Upper lobe of left lung (tissue), 6 donors: ENCODE data around the gene TBCD. TPM values are rescaled to one million over a fixed set of nuclear protein-coding genes. Genes with fewer than 3 reads are reported as not detected.
"Not testable (repeated sequence)": the region's sequence is repeated elsewhere in the genome, so short reads cannot be mapped to it uniquely, and the experiment has no call there.

Experiments used
- ATAC-seq, 2 donors: fragments of 200-7000 bp; cut with Tn5 transposase; one replicate each; pipeline ENCODE4 v1.9.1; 2022; ENCODE audit warnings: mild to moderate bottlenecking in 2 of 2, moderate library complexity in 2 of 2; ENCODE audit not compliant: low FRiP score in 2 of 2
- DNase-seq, 2 donors: peaks; one replicate each; pipeline ENCODE4 v3.0.0-alpha.2; 2019 to 2020
- H3K27ac ChIP-seq, 4 donors: fragments of 200-600 bp; sonication (generic); one replicate each; pipeline ENCODE4 v1.5.1; 2016 to 2019
- H3K27me3 ChIP-seq, 4 donors: fragments of 200-600 bp; sonication (generic); one replicate each; pipeline ENCODE4 v1.5.1; 2017 to 2019
- H3K36me3 ChIP-seq, 4 donors: fragments of 200-600 bp; sonication (generic); one replicate each; pipeline ENCODE4 v1.5.1; 2016 to 2019
- H3K4me1 ChIP-seq, 4 donors: fragments of 200-600 bp; sonication (generic); one replicate each; pipeline ENCODE4 v1.5.1; 2018 to 2019
- H3K4me3 ChIP-seq, 4 donors: fragments of 200-600 bp; sonication (generic); one replicate each; pipeline ENCODE4 v1.5.1; 2017 to 2019; ENCODE audit warnings: mild to moderate bottlenecking in 2 of 4, moderate library complexity in 1 of 4
- H3K9me3 ChIP-seq, 4 donors: fragments of 200-600 bp; sonication (generic); one replicate each; pipeline ENCODE4 v1.5.1; 2018 to 2019
- CTCF ChIP-seq, 6 experiments: fragments of 450-650 bp in 4 of 6; fragments of 200-600 bp in 2 of 6; sonication (generic) in 2 of 6; IDR thresholded peaks; one replicate each; pipeline ENCODE4 v1.5.1; 2016 to 2019; ENCODE audit warnings: antibody characterized with exemption in 6 of 6
- EP300 ChIP-seq, 4 donors: sonication (generic); formaldehyde crosslinking; IDR thresholded peaks; one replicate each; pipeline ENCODE4 v1.5.1; 2017; ENCODE audit warnings: antibody characterized with exemption in 4 of 4, control low read depth in 2 of 4
- POLR2A ChIP-seq, 4 donors: fragments of 450-650 bp; IDR thresholded peaks; one replicate each; pipeline ENCODE4 v1.5.1; 2016 to 2017; ENCODE audit warnings: antibody characterized with exemption in 4 of 4, mild to moderate bottlenecking in 2 of 4
- POLR2AphosphoS5 ChIP-seq, 2 donors: sonication (generic); formaldehyde crosslinking; IDR thresholded peaks; one replicate each; pipeline ENCODE4 v1.5.1; 2017; ENCODE audit warnings: antibody characterized with exemption in 2 of 2
- WGBS, 2 donors: methylation state at CpG; one replicate each; pipeline ENCODE4 v1.1.5; 2017 to 2018; 5-methylcytosine and 5-hydroxymethylcytosine counted together
- total RNA-seq, 6 donors: library from RNA; depleted of rRNA in 4 of 6; stranded (reverse); fragments of >200 nt in 4 of 6; gene quantifications; one replicate each; pipeline versions ENCODE4 v1.1.0 to v1.2.1, GENCODE V29; 2016 to 2021
- donor health status: DM: no; HTN: no; CAD: no; lungs with moderate emphysema.
- donor health status: DM: no; HTN: yes; CAD: no; lungs with severe emphysema.

TBCD gene
- total RNA-seq, 6 donors from 2014 or later: 71.3 to 262 (median 104) TPM

GRCh38 chr17:82967268-82968032, 215.6 kb downstream of the TBCD start:
- TF ChIP-seq CTCF (IDR thresholded peaks at IDR 0.05) (no peak), POLR2A (IDR thresholded peaks at IDR 0.05) (no peak), EP300 (IDR thresholded peaks at IDR 0.05) (no peak), POLR2AphosphoS5 (IDR thresholded peaks at IDR 0.05) (no peak)
- peaks cover 10 to 11% (median 11%) of the 10 kb centered on the region in 4 donors for H3K4me1 ChIP-seq
- H3K9me3 ChIP-seq: no peaks in the 10 kb centered on the region
- no peaks in the 10 kb centered on the region for H3K36me3 ChIP-seq
- ATAC-seq (no peak), DNase-seq (no peak)
- no peak overlapping the region for H3K27ac ChIP-seq
- H3K27me3 ChIP-seq: no peaks in the 10 kb centered on the region
- 85 to 87% methylated on average over 18 of the region's 18 CpGs for WGBS, 2 donors
- H3K4me3 ChIP-seq: no peak overlapping the region

- not testable (repeated sequence) for H3K36me3 ChIP-seq, H3K27ac ChIP-seq, H3K4me1 ChIP-seq, H3K27me3 ChIP-seq, DNase-seq, H3K9me3 ChIP-seq, H3K4me3 ChIP-seq, ATAC-seq
- WGBS, 2 donors: 71 to 76% methylated on average over 19 to 33 of the region's 33 CpGs
Observed at GRCh38 chr17:82968033-82968841, 216.4 kb downstream of the TBCD start.

GRCh38 chr17:82970067-82970466, 218.2 kb downstream of the TBCD start:
- DNase-seq: no peak
- 68 to 91% methylated on average over 6 to 12 of the region's 12 CpGs for WGBS, 2 donors
- H3K36me3 ChIP-seq: no peaks in the 10 kb centered on the region
- H3K4me1 ChIP-seq: no peaks in the 10 kb centered on the region
- no peaks in the 10 kb centered on the region for H3K9me3 ChIP-seq
- TF ChIP-seq CTCF (IDR thresholded peaks at IDR 0.05): no peak
- no peak for TF ChIP-seq EP300 (IDR thresholded peaks at IDR 0.05)
- no peak for TF ChIP-seq POLR2AphosphoS5 (IDR thresholded peaks at IDR 0.05)
- no peak for TF ChIP-seq POLR2A (IDR thresholded peaks at IDR 0.05)
- no peak overlapping the region for H3K4me3 ChIP-seq
- ATAC-seq: no peak
- no peak overlapping the region for H3K27ac ChIP-seq
- no peaks in the 10 kb centered on the region for H3K27me3 ChIP-seq

GRCh38 chr17:82970818-82971590, 219.1 kb downstream of the TBCD start:
- Histone ChIP-seq H3K4me1 (no peaks in the 10 kb centered on the region), H3K27ac (no peak overlapping the region), H3K27me3 (no peaks in the 10 kb centered on the region), H3K9me3 (no peaks in the 10 kb centered on the region), H3K4me3 (no peak overlapping the region), H3K36me3 (no peaks in the 10 kb centered on the region)
- 88 to 92% methylated on average over 46 of the region's 46 CpGs for WGBS, 2 donors
- TF ChIP-seq POLR2A (IDR thresholded peaks at IDR 0.05): no peak
- ATAC-seq (no peak), DNase-seq (peak in 1 of 2 donors; percentile 73)

GRCh38 chr17:82972836-82973372, 221.0 kb downstream of the TBCD start:
- Histone ChIP-seq H3K27ac (no peak overlapping the region), H3K36me3 (no peaks in the 10 kb centered on the region), H3K27me3 (no peaks in the 10 kb centered on the region), H3K4me3 (no peak overlapping the region), H3K9me3 (no peaks in the 10 kb centered on the region), H3K4me1 (no peaks in the 10 kb centered on the region)
- TF ChIP-seq CTCF (IDR thresholded peaks at IDR 0.05): no peak
- TF ChIP-seq POLR2AphosphoS5 (IDR thresholded peaks at IDR 0.05): no peak
- no peak for TF ChIP-seq EP300 (IDR thresholded peaks at IDR 0.05)
- TF ChIP-seq POLR2A (IDR thresholded peaks at IDR 0.05): no peak
- WGBS, 2 donors: 84 to 88% methylated on average over 12 to 17 of the region's 17 CpGs
- ATAC-seq (no peak), DNase-seq (no peak)
